Mammary epithelial cell (primary cell): ENCODE data around the gene MYB.

ENCODE experiments used
- EZH2 ChIP-seq: IDR thresholded peaks from 2 replicates; pipeline ENCODE4 v1.6.1; 2012; ENCODE audit warnings: low read length, inconsistent platforms, borderline replicate concordance
- TF ChIP-seq, protein P1 (sequence below), 2 donors: IDR thresholded peaks in 1 of 2; conservative IDR thresholded peaks in 1 of 2; 2 replicates each; pipeline ENCODE4 v1.5.1; 2011 to 2012; ENCODE audit warnings: inconsistent platforms in 2 of 2, low read length in 2 of 2, mild to moderate bottlenecking in 2 of 2, control low read depth in 1 of 2, low read depth in 1 of 2; ENCODE audit not compliant: insufficient read depth in 1 of 2; ENCODE audit errors: extremely low read depth in 1 of 2

DNA sequence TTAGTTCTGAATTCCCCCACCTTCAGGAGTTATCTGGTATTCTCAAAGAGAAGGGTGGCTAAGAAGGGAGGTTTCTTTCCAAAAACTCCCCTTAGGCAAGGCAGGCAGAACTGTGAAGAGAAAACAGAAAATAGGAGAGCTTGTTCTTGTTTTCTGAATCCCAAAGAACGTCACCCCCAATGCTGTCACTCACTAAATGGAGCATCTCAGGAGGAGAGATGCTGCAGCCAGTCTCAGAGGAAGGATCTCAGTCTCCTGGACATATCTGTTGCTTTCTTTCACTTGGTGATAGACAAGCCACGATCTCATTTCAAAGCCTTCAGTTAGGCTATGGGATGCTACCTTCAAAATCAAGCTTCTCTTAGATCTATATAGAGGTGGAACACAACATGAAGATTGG is 16.1 kb upstream of the MYB start:
- TF ChIP-seq, protein P1, sequence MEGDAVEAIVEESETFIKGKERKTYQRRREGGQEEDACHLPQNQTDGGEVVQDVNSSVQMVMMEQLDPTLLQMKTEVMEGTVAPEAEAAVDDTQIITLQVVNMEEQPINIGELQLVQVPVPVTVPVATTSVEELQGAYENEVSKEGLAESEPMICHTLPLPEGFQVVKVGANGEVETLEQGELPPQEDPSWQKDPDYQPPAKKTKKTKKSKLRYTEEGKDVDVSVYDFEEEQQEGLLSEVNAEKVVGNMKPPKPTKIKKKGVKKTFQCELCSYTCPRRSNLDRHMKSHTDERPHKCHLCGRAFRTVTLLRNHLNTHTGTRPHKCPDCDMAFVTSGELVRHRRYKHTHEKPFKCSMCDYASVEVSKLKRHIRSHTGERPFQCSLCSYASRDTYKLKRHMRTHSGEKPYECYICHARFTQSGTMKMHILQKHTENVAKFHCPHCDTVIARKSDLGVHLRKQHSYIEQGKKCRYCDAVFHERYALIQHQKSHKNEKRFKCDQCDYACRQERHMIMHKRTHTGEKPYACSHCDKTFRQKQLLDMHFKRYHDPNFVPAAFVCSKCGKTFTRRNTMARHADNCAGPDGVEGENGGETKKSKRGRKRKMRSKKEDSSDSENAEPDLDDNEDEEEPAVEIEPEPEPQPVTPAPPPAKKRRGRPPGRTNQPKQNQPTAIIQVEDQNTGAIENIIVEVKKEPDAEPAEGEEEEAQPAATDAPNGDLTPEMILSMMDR (conservative IDR thresholded peaks at IDR 0.05 in 1 of 2, IDR thresholded peaks at IDR 0.05 in 1 of 2; ENCODE audit: extremely low read depth in 1 of 2, insufficient read depth in 1 of 2, low read depth in 1 of 2, low read length in 2 of 2), result no peak
- no peak for TF ChIP-seq EZH2
